ENCODE results near the gene ADAMTS3.
"Not testable (repeated sequence)": the region's sequence is repeated elsewhere in the genome, so short reads cannot be mapped to it uniquely, and the experiment has no call there.

Gene ADAMTS3

DNA sequence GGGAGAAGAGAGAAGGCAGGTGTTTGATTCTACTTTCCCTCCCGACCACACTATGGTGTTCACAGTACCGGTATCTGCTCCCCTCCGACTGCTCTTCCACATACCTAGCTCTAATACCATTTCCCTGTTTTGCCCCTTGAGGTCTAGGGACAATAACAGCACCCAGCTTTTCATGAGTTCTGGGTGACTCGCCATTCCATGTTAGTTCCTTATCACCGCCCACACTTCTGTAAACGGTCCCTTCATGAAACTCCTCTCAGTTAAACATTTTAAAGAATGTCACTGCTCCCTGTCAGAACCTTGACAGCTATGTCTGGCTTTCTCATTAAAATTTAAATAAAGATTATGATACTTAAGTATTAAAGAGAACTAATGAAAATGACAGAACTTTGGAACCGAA, 136.7 kb downstream of the ADAMTS3 start:
- in situ Hi-C loops (cut with HindIII; ENCODE audit: low sequenced_read_pairs): no loop called here
- no peak overlapping the region for H3K4me3 ChIP-seq (ENCODE audit: low read depth, low read length)
- DNase-seq (ENCODE audit: low read depth, low spot score): no peak
- TF ChIP-seq, protein P1, sequence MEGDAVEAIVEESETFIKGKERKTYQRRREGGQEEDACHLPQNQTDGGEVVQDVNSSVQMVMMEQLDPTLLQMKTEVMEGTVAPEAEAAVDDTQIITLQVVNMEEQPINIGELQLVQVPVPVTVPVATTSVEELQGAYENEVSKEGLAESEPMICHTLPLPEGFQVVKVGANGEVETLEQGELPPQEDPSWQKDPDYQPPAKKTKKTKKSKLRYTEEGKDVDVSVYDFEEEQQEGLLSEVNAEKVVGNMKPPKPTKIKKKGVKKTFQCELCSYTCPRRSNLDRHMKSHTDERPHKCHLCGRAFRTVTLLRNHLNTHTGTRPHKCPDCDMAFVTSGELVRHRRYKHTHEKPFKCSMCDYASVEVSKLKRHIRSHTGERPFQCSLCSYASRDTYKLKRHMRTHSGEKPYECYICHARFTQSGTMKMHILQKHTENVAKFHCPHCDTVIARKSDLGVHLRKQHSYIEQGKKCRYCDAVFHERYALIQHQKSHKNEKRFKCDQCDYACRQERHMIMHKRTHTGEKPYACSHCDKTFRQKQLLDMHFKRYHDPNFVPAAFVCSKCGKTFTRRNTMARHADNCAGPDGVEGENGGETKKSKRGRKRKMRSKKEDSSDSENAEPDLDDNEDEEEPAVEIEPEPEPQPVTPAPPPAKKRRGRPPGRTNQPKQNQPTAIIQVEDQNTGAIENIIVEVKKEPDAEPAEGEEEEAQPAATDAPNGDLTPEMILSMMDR (IDR thresholded peaks at IDR 0.05; ENCODE audit: low read depth, low read length): no peak

DNA sequence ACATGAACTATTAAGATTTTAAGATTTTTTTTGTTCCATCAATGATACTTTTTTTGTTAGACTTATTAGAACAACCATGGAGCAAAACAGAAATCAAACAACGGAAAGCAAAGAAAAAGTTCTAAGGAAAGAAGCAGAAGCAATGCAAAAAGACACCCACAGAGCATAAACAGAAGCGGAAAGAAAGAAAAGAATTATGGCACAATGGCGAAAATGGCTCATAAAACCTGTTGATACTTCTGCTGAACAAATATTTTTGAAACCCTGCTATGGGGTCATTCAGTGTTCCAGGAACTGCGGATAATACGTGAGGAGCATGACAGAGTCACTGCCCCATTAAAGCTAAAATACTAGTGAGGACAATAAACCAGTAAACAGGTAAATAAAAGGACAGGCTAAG, 138.0 kb downstream of the ADAMTS3 start:
- in situ Hi-C loops (cut with HindIII; ENCODE audit: low sequenced_read_pairs): no loop called here

DNA sequence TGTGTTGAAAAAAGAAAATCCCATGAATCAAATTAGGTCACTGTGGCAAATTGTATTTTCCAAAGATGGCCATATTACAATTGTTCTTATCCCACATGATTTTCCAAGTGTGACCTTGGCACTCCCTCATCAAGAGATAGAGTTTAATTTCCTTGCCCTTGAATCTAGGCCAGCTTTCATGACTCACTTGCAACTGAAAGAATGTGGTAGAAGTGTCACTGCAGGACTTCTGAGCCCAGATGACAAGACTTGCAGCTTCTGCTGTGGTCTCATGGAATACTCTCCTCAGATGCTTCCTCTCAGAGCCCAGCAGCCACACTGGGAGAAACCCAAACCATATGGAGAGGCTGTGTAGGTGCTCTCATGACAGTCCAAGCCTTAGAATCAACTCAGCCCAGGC, 139.0 kb downstream of the ADAMTS3 start:
- DNase-seq (ENCODE audit: low read depth, low spot score): peak; percentile 27
- H3K4me3 ChIP-seq (ENCODE audit: low read depth, low read length): no peak overlapping the region
- in situ Hi-C loops (cut with HindIII; ENCODE audit: low sequenced_read_pairs): no loop called here
- TF ChIP-seq, protein P1 (IDR thresholded peaks at IDR 0.05; ENCODE audit: low read depth, low read length): no peak

More for the DNA sequence above, 138.0 kb downstream of the ADAMTS3 start:
- TF ChIP-seq, protein P1 (IDR thresholded peaks at IDR 0.05; ENCODE audit: low read depth, low read length): no peak
- no peak for DNase-seq (ENCODE audit: low read depth, low spot score)
- no peak overlapping the region for H3K4me3 ChIP-seq (ENCODE audit: low read depth, low read length)

DNA sequence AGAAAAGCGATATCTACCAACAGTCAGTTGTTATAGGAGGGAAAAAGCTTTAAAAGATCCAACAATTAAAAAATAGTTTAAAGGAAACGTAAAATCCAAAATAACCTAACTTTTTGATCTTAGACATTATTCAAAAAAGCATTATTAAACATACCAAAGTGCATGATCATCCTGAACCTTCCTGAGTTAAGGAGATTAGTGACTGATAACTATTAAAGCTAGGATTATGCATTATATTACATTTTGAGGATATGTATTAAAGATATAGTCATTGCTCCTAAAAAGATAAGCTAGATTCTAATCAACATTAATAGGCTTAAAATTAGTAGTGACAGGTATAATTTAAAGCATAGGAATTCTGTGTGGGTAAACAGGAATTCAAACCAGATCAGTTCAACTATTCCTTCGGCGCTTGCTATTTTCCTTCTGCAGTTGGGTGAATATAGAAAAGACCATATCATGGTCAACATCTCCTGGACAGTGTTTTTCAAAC, 139.6 kb downstream of the ADAMTS3 start:
- H3K4me3 ChIP-seq (ENCODE audit: low read depth, low read length): no peak overlapping the region
- in situ Hi-C loops (cut with HindIII; ENCODE audit: low sequenced_read_pairs): no loop called here
- DNase-seq (ENCODE audit: low read depth, low spot score): no peak
- TF ChIP-seq, protein P1 (IDR thresholded peaks at IDR 0.05; ENCODE audit: low read depth, low read length): no peak

DNA sequence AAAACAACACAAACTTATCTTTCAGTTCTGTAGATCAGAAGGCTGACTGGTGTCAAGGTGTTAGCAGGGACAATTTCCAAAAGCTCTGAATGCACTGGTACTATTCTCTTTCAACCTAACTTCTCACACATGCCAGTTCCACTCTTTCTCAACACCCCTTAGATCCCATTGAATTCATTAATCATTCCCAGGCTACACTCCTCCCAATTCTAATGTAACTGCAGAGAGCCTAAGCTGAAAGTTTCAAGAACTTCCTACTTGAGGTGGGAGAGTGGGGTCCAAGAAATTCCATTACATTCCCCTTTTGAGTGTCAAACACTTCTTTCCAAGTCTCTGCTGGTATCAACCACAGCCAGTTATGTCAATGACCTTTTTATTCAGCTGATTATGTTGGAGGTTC, 142.0 kb downstream of the ADAMTS3 start:
- H3K4me3 ChIP-seq (ENCODE audit: low read depth, low read length): no peak overlapping the region
- in situ Hi-C loops (cut with HindIII; ENCODE audit: low sequenced_read_pairs): no loop called here
- TF ChIP-seq, protein P1 (IDR thresholded peaks at IDR 0.05; ENCODE audit: low read depth, low read length): no peak
- no peak for DNase-seq (ENCODE audit: low read depth, low spot score)

DNA sequence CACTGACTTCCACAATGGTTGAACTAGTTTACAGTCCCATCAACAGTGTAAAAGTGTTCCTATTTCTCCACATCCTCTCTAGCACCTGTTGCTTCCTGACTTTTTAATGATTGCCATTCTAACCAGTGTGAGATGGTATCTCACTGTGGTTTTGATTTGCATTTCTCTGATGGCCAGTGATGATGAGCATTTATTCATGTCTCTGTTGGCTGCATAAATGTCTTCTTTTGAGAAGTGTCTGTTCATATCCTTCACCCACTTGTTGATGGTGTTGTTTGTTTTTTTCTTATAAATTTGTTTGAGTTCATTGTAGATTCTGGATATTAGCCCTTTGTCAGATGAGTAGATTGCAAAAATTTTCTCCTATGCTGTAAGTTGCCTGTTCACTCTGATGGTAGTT, 143.1 kb downstream of the ADAMTS3 start:
- in situ Hi-C loops (cut with HindIII; ENCODE audit: low sequenced_read_pairs); DNase-seq (ENCODE audit: low read depth, low spot score): not testable (repeated sequence)

DNA sequence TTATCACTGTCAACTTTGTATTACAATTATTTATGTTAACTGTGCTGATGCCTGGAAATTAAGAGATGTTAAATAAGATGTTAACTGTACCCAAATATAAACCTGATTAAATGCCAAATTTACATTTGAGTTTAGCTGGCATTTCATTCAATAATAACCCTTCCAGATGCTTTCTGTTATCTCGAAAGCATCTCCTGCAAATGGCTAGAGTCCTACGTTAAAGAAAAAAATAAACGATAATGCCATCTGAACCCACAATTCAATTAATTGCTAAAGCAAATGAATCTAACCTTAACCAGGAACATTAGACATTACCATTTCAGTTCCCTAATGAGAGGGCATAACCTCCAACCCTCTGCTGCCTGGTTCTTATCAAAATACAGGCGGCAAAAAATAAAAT, 145.0 kb downstream of the ADAMTS3 start:
- TF ChIP-seq, protein P1 (IDR thresholded peaks at IDR 0.05; ENCODE audit: low read depth, low read length): no peak
- H3K4me3 ChIP-seq (ENCODE audit: low read depth, low read length): no peak overlapping the region
- DNase-seq (ENCODE audit: low read depth, low spot score): no peak
- in situ Hi-C loops (cut with HindIII; ENCODE audit: low sequenced_read_pairs): no loop called here

More for the DNA sequence above, 143.1 kb downstream of the ADAMTS3 start:
- H3K4me3 ChIP-seq (ENCODE audit: low read depth, low read length): not testable (repeated sequence)
